NOMO-1 (cell line): ENCODE data around the gene NAB2.
"Not testable (repeated sequence)": the region's sequence is repeated elsewhere in the genome, so short reads cannot be mapped to it uniquely, and the experiment has no call there.

ENCODE experiments used
- DNase-seq, 2 experiments: peaks; one replicate each; lab custom pipeline; 2025; ENCODE audit not compliant: unreplicated experiment in 2 of 2; lab: John Stamatoyannopoulos, UW

The NAB2 gene

DNA sequence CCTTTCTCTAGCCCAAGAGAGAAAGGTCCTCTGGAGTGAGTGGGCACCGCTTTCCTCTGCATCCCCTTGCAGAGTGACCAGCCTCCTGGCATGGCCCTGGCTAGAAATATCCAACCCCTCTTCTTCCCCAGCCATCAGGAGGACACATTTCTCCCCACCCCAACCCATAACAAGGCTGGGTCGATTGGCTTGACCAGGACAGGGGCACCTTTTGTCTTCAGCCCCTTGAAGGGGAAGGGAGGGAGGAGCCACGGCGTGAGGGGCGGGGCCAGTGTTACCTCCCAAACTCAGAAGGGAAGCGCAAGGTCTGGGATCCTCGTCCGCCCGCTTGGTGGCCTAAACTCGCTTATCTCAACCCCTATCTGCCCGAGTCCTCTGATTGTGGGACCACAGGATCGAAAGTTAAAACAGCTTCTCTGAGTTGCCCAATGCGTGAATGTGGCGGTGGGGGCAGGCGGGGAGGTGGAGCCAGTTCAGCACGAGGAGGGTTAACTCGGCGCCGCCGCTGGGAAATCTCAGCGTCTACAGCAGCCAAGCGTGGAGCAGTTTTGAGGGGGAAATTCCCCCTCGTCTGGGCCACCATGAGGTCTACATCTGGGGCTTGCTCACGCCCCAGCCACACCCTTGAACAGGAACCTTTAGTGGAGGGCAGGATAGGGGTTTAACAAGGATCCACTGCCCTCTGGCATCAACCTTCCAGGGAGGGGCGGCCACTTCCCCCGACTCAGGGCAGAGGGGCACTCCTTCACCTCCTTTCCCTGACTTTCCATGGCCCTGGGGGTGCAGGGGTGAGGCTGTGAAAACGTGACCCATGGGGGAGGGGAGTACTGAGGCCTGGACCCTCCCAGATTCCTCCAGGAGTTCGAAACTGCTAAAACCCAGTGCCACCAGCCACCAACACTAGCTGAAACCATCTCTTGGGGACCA is 21.5 kb downstream of the NAB2 start:
- peak; percentile 63 to 82 for DNase-seq

DNA sequence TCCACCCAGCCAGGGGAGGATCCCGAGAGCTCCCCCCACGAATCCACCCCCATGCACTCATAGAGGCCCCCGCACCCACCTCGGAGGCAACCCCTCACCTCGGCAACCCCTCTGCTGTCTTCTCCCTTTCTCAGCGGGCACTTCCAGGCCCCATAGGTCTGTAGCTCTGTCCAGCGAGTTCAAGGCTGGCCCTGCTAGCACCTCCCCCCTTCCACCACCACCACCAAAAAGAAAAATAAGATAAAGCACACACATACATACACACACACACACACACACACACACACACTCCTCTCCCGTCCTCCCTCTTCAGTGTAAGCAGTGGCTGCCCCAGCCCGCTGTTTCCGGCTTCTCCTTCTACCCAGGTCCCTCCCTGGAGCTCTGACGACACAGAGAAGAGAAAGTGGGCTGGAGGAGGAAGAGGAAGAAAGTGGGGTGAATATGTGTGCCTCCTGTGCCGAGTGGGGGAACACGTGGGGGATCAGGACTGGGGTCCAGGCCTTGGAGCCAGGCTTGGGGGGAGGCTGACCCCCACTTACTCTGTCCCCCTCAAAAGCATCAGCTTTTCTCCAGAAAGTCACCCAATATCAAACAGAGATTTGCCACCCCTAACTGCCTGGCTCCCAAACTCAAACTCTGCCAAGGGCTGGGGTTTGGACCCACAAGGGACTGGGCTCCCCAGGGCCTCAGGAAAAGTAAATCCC is 22.3 kb downstream of the NAB2 start, which contains the start of gene STAT6:
STAT6 (minus strand) TSS at position 332 of the 704 bp plus-strand sequence. CDS start 3,084 bp downstream, outside the sequence.
- DNase-seq: peak; percentile 87 to 93

DNA sequence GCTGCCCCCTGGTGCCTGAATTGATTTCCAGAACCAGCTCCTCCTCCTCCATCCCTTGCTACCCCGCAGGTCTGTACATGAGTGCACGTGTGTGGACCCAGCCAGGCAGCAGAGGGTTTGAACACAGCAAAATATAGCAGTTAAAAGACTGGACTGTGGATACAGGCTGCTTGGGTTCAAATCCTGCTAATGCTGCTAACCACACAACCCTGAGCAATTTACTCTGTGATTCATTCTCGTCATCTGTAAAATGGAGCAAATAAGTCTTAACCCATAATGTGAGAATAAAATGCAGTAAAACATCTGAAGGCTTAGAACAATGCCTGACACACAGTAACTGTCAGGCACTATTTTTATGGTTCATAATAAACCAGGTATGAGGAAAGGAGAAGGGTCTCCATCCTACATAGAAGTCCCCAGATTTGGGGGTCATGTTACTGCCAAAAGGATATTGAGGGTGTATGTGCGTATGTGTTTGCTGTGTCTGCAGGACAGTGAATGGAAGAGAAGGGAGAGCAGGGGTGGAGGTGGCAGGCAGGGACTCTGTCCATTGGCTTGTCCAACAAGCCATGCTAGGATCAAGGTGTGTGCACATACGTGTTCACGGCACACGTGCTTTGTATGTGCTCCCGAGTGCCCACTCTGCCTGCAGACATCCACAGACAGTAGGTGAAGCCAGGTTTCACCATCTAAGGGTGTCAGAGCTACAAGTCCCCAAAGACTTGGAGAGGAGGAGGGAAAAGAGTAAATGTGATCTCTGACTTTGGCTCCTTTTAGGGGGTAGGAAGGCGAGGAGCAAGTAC is 23.8 kb downstream of the NAB2 start:
- DNase-seq: no peak

DNA sequence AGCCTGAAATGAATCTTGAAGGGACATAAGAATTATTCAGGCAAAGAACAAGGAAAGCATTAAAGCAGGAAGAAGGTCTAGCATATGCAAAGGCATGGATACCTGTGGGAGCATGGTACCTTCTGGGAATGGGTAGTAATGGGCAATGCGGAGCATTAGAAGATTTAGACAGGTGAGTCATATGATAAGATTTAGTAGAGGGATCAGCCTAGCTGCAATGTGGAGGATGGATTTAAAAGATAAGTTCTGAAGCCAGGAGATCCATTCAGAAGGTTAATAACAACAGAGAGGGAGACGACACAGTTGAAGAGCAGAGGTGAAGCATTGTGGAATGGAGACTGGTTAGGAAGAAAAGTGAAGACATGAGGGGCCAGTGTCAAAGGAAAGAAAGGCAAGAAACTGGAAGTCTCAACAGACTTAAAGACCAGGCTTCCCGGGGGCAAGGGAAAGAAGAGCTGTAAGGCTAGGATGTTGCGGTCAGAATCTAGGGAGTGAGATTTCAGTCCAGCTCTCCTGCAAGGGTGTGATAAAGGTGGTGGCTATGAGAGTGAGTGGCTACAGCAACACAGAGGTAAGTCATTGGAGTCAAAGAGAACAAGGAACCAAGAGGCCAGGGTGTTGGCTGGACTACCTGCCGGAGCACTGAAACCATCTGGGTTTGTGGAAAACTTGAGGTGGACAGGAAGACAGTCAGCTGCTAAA is 27.8 kb downstream of the NAB2 start:
- DNase-seq: no peak

DNA sequence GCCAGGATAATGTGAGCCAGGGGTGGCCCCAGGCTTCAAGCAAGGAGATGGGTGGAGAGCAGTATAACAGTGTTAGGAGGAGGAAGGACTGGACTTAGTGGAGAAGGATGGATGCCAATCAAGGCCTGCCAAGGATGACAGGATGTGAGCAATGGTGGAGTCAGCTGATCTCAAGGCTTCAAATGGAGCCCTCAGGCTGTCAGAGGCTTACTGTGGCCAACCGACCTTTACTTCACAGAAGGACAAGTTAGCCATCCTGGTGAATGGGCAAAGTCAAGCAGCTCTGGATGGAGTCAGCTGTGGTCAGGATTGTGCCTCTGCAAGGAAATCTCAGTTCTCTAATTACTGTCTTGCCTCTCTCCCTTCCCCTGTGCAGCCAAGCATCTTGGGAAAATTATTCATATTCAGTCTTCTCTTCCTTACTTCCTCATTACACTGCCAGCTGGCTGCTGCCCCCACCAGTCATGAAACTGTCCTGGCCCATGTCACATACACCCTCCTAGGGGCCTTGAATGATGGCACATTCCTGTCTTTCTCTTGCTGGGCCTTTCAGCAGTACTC is 29.9 kb downstream of the NAB2 start:
- peak; percentile 51 for DNase-seq

DNA sequence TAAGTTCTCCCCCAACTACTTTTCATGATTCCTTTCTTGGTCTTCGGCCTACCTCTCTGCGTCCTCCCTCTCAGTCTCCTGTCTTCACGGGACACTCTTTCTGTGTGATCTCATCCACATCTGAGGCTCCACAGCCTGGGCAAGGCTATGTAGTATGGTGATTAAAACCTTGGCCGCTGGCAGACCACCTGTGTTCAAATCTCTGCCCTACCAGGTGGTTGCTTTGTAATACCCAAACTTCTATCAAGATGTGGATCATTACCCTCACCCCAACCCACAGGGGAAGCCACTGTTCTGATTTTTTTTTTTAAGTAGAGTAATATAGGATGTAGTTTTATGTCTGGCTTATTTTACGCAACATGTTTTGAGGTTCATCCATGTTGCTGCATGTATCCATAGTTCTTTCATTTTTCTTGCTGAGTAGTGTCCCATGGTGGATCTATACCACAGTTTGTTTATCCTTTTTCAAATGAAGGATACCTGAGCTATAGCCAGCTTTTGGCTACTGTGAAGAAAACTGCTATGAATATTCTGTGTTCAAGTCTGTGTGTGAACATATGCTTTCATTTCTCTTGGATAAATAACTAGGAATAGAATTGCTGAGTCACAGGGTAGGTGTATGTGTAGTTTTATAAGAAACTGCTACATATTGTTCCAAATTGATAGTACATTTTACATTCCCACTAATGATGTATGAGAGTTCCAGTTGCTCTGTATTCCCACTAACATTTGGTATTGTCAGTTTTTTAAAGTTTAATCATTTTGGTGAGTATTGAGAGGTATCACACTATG is 30.6 kb downstream of the NAB2 start:
- DNase-seq: no peak

DNA sequence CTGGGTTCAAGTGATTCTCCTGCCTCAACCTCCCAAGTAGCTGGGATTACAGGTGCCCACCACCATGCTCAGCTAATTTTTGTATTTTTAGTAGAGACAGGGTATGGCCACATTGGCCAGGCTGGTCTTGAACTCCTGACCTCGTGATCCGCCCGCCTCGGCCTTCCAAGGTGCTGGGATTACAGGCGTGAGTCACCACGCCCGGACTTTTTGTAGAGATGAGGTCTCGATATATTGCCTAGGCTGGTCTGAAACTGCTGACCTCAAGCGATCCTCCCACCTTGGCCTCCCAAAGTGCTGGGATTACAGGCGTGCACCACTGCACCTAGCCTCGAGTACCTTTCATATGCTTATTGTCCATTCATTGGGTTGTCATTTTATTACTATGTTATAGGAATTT is 31.8 kb downstream of the NAB2 start:
- not testable (repeated sequence) for DNase-seq

DNA sequence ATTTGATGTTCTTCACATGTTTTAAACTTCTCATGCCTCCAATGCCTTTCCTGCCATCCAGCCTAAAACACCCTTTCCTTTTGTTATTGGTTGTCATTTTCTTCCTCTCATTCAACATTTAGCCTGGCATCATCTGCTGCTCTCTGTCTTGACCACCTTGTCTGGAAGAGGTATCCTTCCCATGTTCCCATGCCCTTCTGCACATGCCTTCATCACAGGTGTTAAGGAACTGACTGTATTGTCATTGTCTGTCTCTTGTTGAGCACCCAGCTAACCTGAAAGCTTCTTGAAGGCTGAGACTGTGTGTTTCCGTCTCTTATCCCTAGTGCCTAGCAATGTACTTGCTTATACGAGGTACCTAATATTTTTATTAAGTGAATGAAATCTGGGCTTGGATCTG is 34.9 kb downstream of the NAB2 start:
- DNase-seq: no peak

DNA sequence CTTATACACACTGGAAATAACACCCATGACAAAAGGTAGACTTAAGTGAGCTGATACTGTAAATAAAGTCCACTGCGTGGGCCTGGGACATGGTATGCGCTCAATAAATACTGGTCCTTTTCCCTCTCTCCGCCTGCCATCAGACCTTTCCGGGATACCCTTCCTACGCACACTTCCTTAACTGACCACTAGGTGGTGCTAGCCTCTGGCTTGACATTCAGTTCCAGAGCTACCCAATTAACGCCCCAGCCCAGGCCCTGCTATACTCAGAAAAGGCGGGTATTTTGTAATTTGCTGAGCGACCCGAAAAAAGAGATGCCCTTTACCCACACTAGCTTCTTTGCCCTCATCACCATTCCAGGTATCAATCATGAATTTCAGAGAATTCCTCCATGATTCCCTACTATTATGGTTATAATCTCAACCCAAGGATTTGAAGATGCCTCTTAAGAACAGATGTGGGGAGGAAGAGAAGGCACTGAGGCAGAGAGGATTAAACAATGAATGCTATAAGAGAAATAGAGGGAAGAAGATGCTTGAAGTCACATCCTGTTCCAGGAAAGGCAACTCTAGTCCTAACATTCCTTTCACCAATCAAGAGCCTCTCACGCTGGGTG is 35.5 kb downstream of the NAB2 start:
- DNase-seq: peak; percentile 68 to 70

DNA sequence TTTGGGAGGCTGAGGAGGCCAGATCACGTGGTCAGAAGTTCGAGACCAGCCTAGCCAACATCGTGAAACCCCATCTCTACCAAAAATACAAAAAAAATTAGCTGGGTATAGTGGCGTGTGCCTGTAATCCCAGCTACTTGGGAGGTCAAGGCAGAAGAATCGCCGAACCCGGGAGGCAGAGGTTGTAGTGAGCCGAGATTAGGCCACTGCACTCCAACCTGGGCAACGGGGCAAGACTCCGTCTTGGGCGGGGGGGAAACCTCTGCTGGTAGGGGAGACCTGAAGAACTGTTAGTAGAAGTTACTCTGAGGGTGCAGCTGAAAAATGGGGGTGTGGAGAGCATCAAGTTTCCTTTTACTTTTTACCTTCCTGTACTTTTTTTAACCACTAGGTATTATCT is 37.1 kb downstream of the NAB2 start:
- no peak for DNase-seq

DNA sequence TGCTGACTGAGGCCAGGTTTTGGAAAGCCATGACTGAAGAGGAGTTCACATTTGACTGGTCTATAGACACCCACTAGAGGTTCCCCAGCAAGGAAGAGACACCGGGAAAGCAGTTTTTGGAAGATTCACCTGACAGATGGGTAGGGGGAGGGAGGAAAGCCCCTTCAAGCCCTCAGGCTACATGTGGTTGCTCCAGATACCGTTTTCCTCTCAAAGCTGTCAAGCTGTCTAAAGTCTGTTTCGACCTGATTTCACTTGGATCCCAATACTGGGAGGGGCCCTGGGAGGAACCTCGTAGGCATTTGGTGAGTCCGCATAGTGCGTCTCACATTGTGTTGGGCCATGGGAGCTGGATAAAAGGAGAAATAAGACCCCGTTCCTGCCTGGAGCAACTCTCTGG is 37.6 kb downstream of the NAB2 start:
- DNase-seq: no peak

DNA sequence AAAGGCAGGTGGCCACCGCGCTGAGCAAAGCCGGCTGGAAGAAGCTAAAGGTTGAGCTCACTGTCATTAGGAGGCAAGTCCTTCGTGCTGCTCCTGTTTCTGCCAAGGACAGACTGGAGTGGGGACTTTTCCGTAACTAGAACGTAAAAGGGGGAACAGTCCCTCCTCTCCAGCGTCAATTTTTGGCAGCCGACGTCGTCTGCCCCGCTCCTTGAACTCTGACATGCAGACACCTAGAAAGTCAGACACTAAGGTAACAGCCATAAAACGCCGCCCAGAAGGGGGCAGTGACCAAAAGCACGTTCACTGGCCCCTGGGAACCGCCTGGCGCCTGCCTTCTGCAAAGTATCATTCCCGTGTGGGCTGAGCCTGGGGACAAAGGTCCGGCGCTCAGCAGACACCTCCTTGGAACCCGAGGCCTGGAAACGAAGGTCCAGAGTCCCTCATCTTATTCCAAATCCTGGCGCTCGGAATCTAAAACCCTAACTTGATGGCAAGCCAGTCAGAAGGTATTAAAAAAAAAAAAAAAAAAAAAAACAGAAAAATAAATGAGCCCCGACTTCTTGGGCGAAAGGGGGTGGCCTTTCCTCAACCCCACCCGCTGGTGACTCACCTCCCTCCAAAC is 38.3 kb downstream of the NAB2 start:
- peak; percentile 38 to 47 for DNase-seq

DNA sequence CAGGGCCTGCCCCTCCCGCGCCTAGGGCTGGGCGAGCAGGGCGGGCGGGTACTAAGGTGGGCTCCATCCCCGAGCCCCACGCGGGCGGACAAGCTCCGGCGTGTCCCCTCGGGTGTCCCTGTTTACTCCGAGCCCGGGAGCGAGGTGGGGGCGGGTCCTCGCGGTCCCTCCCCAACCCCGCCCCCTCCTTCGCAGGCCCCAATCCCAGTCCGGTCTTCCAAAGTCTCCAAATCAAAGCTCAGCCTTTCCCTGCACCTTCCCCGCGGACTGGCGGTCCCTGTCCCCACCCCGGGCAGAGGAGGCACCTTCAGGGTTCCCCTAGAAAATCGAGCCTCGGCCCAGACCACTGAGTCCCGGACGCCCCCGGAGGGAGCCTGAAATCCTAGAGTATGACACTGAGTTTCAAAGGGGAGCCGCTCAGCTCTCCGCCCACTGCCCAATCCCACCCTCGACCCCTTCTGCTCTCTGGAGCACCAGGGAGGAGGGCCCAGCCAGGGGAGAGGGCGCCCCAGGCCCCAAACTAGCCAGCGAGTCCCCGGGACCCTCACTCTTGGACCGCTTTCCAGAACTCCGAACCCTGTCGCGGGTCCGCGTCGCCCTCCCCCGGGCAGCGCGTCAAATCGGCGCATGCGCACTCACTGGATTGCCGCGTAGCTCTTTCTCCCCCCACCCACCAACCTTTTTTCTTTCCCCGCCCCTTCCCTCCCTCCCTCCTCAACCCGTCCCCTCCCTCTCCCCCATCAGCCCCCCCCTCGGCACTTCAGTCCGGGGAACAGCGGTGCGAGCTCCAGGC is 39.0 kb downstream of the NAB2 start, which contains the start of gene LRP1:
LRP1 (plus strand) TSS at position 758 of the 793 bp plus-strand sequence. CDS start 482 bp downstream, outside the sequence.
- peak; percentile 36 to 48 for DNase-seq

DNA sequence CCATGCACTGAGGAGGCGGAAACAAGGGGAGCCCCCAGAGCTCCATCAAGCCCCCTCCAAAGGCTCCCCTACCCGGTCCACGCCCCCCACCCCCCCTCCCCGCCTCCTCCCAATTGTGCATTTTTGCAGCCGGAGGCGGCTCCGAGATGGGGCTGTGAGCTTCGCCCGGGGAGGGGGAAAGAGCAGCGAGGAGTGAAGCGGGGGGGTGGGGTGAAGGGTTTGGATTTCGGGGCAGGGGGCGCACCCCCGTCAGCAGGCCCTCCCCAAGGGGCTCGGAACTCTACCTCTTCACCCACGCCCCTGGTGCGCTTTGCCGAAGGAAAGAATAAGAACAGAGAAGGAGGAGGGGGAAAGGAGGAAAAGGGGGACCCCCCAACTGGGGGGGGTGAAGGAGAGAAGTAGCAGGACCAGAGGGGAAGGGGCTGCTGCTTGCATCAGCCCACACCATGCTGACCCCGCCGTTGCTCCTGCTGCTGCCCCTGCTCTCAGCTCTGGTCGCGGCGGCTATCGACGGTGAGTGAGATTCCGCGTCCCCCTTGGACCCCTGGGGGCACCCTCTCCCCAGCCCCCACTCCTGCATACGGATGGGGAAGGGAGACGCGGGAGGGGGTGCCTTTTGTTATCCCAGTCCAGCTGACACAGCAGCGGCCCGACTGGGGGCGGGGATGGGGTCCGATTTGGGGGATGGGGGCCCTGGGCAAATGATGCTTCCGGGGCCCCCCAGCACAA is 39.8 kb downstream of the NAB2 start:
- no peak for DNase-seq

DNA sequence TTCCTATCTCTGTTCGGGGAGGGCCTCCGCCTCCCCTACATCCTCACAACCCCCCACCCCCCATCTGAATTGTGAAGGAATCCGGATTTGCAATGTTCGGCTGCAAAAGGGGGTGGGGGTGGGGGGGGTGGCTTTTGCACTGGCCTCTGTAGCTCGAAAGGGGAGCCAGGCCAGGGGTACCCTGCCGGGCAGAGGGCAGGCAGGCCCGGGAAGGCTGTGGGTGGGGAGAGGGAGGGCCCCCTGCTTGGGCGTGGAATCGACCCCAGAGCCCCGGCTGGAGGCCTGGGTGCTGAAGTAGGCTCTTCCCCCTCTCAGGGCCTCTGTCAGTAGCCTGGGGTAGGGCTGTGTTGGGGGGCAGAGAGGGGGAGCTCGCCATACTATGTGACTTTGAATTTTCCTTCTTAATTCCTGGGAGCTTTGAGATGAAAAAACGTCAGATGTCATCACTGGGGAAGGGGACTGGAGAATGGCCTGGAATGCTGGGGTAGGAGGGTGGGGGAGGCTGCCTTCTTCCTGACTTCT is 40.5 kb downstream of the NAB2 start:
- no peak for DNase-seq

DNA sequence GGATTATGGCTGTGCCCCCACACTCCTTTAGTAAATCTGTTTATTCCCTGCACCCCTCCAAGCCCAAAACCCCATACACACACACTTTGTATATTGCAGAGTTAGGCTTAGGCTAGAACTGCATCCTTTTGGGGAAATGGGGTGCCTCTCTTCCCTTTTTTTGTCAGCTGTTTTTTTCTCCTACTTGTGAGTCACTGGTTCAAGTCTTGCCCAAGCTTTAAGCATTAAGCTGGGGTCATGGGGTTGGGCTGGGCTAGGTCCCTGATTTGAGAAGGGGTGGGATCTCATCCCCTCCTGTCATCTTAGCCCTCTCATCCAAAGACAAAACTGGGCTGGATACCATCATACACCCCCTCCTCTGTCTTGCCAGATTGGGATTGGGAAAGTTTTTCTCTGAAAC is 41.0 kb downstream of the NAB2 start:
- DNase-seq: peak; percentile 68 to 71

DNA sequence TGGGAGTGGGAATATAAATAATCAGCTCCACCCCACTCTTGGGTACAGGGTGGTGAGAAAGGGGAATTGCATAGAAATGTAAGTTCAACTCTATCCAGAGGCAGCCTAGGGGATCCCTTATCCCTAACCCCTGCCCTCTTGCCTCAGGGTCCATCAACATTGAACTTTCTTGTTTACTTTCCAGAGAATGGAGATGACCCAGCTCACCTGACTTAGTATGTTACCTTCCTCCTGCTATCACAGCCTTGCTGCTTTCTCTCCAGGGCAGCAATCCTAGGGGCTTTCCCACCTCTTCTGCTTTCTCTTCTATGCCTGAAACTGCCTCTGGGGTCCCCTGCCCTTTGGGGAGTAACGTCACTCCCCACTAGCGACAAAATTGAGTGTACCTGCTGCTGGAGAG is 42.0 kb downstream of the NAB2 start:
- no peak for DNase-seq
